HG02970 (cell line): ENCODE results near the gene HDAC7.
"Not testable (repeated sequence)": the region's sequence is repeated elsewhere in the genome, so short reads cannot be mapped to it uniquely, and the experiment has no call there.

Experiments used
- ATAC-seq: cut with Tn5 transposase; IDR thresholded peaks from one replicate; pipeline ENCODE4 v1.9.1; 2021; ENCODE audit warnings: mild to moderate bottlenecking, moderate library complexity, moderate number of reproducible peaks; ENCODE audit not compliant: unreplicated experiment, low FRiP score

The HDAC7 gene

GRCh38 chr12:47850153-47851084, 30.7 kb upstream of the HDAC7 start:
- ATAC-seq = no peak

GRCh38 chr12:47849261-47849660, 29.6 kb upstream of the HDAC7 start:
- ATAC-seq = no peak

- no peak for ATAC-seq
Measured at GRCh38 chr12:47848853-47849252, 29.1 kb upstream of the HDAC7 start.

- no peak for ATAC-seq
Measured at GRCh38 chr12:47846294-47846996, 26.7 kb upstream of the HDAC7 start.

- ATAC-seq = no peak
Measured at GRCh38 chr12:47845081-47845480, 25.4 kb upstream of the HDAC7 start.

- ATAC-seq = no peak
Measured at GRCh38 chr12:47844264-47845019, 24.7 kb upstream of the HDAC7 start.

GRCh38 chr12:47843226-47843980, 23.7 kb upstream of the HDAC7 start:
- ATAC-seq = no peak

- not testable (repeated sequence) for ATAC-seq
Measured at GRCh38 chr12:47842543-47842942, 22.8 kb upstream of the HDAC7 start.

GRCh38 chr12:47841910-47842309, 22.2 kb upstream of the HDAC7 start:
- no peak for ATAC-seq

GRCh38 chr12:47841501-47841900, 21.8 kb upstream of the HDAC7 start:
- ATAC-seq = no peak

- ATAC-seq = no peak
Measured at GRCh38 chr12:47840571-47840970, 20.9 kb upstream of the HDAC7 start.

GRCh38 chr12:47839214-47839876, 19.6 kb upstream of the HDAC7 start:
- ATAC-seq = no peak

- no peak for ATAC-seq
Measured at GRCh38 chr12:47838286-47838931, 18.7 kb upstream of the HDAC7 start.

GRCh38 chr12:47837190-47838171, 17.8 kb upstream of the HDAC7 start:
- no peak for ATAC-seq

- ATAC-seq = no peak
Measured at GRCh38 chr12:47835831-47836155, 16.1 kb upstream of the HDAC7 start.

- no peak for ATAC-seq
Measured at GRCh38 chr12:47835006-47835830, 15.5 kb upstream of the HDAC7 start.

GRCh38 chr12:47834199-47834903, 14.6 kb upstream of the HDAC7 start:
- no peak for ATAC-seq
